SK-N-MC (cell line): ENCODE data around the gene TPD52L2.

ENCODE experiments used
- EZH2 ChIP-seq: fragments of 200-600 bp; sonication (generic); IDR thresholded peaks from one replicate; pipeline ENCODE4 v1.6.1; 2017; ENCODE audit warnings: antibody characterized with exemption
- POLR2AphosphoS5 ChIP-seq: IDR thresholded peaks from 2 replicates; pipeline ENCODE4 v1.6.1; 2012; ENCODE audit warnings: mild to moderate bottlenecking, low read depth, low read length, borderline replicate concordance

GRCh38 chr20:63846128-63846771, 18.8 kb upstream of the TPD52L2 start:
- TF ChIP-seq EZH2 (no peak), POLR2AphosphoS5 (no peak)
